ENCODE results near the gene DUSP15. TPM values are rescaled to one million over a fixed set of nuclear protein-coding genes. Genes with fewer than 3 reads are reported as not detected.

Gene DUSP15
- total RNA-seq, 5 donors from 2014 or later (not counting 1 experiment from before 2014, with no cell fraction given), result not detected

- H3K36me3 Mint-ChIP-seq, result no peaks in the 10 kb centered on the region
- WGBS (ENCODE audit: insufficient coverage), result 66% methylated on average over 3 of the region's 7 CpGs
- ChIA-PET POLR2A (no interaction called here), CTCF (no interaction called here)
- ATAC-seq (replicated peaks in 1 of 4), result no peak
- DNase-seq, result no peak
- Histone ChIP-seq H3K9me3 (no peaks in the 10 kb centered on the region), H3K27me3 (replicated peaks in 1 of 2; ENCODE audit: control insufficient read depth in 2 of 2, extremely low read depth in 1 of 2, insufficient read depth in 2 of 2, low read length in 1 of 2) (peaks cover 0 to 17% of the 10 kb centered on the region in 2 experiments), H3K4me3 (ENCODE audit: control insufficient read depth in 1 of 2, extremely low read depth in 1 of 2, low read length in 1 of 2) (no peak overlapping the region), H3K27ac (ENCODE audit: low read length) (no peak overlapping the region), H3K36me3 (ENCODE audit: control insufficient read depth in 2 of 2, extremely low read depth in 1 of 2, insufficient read depth in 1 of 2, low read length in 1 of 2) (no peaks in the 10 kb centered on the region), H3K4me1 (ENCODE audit: control insufficient read depth in 1 of 2, extremely low read depth in 1 of 2, insufficient read depth in 2 of 2, low read length in 2 of 2) (no peaks in the 10 kb centered on the region)
- peaks cover 12 to 14% of the 10 kb centered on the region in 2 donors for H3K27me3 Mint-ChIP-seq
- H3K4me1 Mint-ChIP-seq, result no peaks in the 10 kb centered on the region
- H3K27ac Mint-ChIP-seq, result no peak overlapping the region
- no peak overlapping the region for H3K4me3 Mint-ChIP-seq
- no peaks in the 10 kb centered on the region for H3K9me3 Mint-ChIP-seq
Measured at GRCh38 chr20:31915491-31916280, 45.4 kb upstream of the DUSP15 start.

GRCh38 chr20:31914170-31914569 lies 43.8 kb upstream of the DUSP15 start:
- H3K27ac ChIP-seq (ENCODE audit: low read length), result no peak overlapping the region
- Mint-ChIP-seq H3K36me3 (no peaks in the 10 kb centered on the region), H3K27ac (no peak overlapping the region), H3K27me3 (peaks cover 2 to 7% of the 10 kb centered on the region in 2 donors), H3K9me3 (no peaks in the 10 kb centered on the region), H3K4me1 (no peaks in the 10 kb centered on the region), H3K4me3 (no peak overlapping the region)
- 73% methylated on average over 1 of the region's 5 CpGs for WGBS (ENCODE audit: insufficient coverage)
- H3K4me1 ChIP-seq (ENCODE audit: control insufficient read depth in 1 of 2, extremely low read depth in 1 of 2, insufficient read depth in 2 of 2, low read length in 2 of 2), result no peaks in the 10 kb centered on the region
- ChIA-PET POLR2A (interaction anchor here in 1 of 2 donors (0.6 kb wide), 1 partner anchor 41 kb away, joined by 3 read pairs; no protein-coding TSS in a partner anchor), CTCF (interaction anchor here in 1 of 2 donors (0.8 kb wide), 1 partner anchor 76 kb away, joined by 3 read pairs; no protein-coding TSS in a partner anchor)
- no peak for ATAC-seq (replicated peaks in 1 of 4)
- no peaks in the 10 kb centered on the region for H3K36me3 ChIP-seq (ENCODE audit: control insufficient read depth in 2 of 2, extremely low read depth in 1 of 2, insufficient read depth in 1 of 2, low read length in 1 of 2)
- no peak overlapping the region for H3K4me3 ChIP-seq (ENCODE audit: control insufficient read depth in 1 of 2, extremely low read depth in 1 of 2, low read length in 1 of 2)
- no peak for DNase-seq
- peaks cover 0 to 5% of the 10 kb centered on the region in 2 experiments for H3K27me3 ChIP-seq (replicated peaks in 1 of 2; ENCODE audit: control insufficient read depth in 2 of 2, extremely low read depth in 1 of 2, insufficient read depth in 2 of 2, low read length in 1 of 2)
- H3K9me3 ChIP-seq, result no peaks in the 10 kb centered on the region

DNA sequence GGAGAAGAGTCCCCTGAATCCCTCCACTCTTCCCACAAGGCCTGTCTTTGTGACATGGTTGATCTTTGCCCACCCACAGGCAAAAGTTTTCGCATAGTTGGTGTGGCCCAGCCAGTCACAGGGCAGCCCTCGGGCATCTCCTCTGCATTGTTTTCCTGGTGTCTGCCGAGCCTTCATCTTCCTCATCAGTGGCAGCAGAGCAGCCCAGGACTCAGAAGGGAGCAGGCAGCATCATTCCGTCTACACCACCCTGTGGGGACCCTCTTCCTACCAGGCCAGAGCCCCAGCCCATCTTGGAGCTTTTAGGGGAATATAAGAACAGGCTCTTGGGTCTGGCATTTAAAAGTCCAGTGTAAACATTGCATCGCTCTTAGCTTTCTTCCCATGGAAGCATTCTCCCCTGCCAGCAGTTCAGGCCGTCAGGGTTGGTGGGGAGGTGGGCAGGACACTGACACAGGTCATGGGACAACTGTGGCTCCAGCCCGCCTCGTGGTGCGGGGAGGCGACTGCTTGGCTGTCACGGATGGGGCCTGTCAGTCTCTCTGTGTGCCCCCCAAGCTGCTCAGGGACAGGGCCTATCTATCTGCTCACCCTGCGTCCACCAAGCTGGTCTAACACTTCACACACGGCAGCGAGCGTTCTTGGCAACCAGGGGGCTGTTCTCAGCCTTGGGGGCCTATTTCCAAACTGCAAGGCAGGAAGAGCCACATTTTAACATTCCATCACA lies 43.3 kb upstream of the DUSP15 start:
- H3K27me3 ChIP-seq (replicated peaks in 1 of 2; ENCODE audit: control insufficient read depth in 2 of 2, extremely low read depth in 1 of 2, insufficient read depth in 2 of 2, low read length in 1 of 2), result peaks cover 0 to 6% of the 10 kb centered on the region in 2 experiments
- ATAC-seq (replicated peaks in 1 of 4) (no peak), DNase-seq (no peak)
- H3K9me3 Mint-ChIP-seq, result no peaks in the 10 kb centered on the region
- no peak overlapping the region for H3K27ac Mint-ChIP-seq
- CTCF ChIA-PET, result interaction anchor here in 1 of 2 donors (0.8 kb wide), 1 partner anchor 75 kb away, joined by 3 read pairs; no protein-coding TSS in a partner anchor
- 85% methylated on average over 9 of the region's 15 CpGs for WGBS (ENCODE audit: insufficient coverage)
- H3K9me3 ChIP-seq, result no peaks in the 10 kb centered on the region
- no peak overlapping the region for H3K4me3 Mint-ChIP-seq
- peaks cover 2% of the 10 kb centered on the region in 2 donors for H3K27me3 Mint-ChIP-seq
- H3K4me1 Mint-ChIP-seq, result no peaks in the 10 kb centered on the region
- POLR2A ChIA-PET, result no interaction called here
- no peak overlapping the region for H3K4me3 ChIP-seq (ENCODE audit: control insufficient read depth in 1 of 2, extremely low read depth in 1 of 2, low read length in 1 of 2)
- no peak overlapping the region for H3K27ac ChIP-seq (ENCODE audit: low read length)
- H3K4me1 ChIP-seq (ENCODE audit: control insufficient read depth in 1 of 2, extremely low read depth in 1 of 2, insufficient read depth in 2 of 2, low read length in 2 of 2), result no peaks in the 10 kb centered on the region
- no peaks in the 10 kb centered on the region for H3K36me3 ChIP-seq (ENCODE audit: control insufficient read depth in 2 of 2, extremely low read depth in 1 of 2, insufficient read depth in 1 of 2, low read length in 1 of 2)
- no peaks in the 10 kb centered on the region for H3K36me3 Mint-ChIP-seq

GRCh38 chr20:31910071-31910803 lies 39.9 kb upstream of the DUSP15 start:
- Mint-ChIP-seq H3K36me3 (no peaks in the 10 kb centered on the region), H3K27me3 (peaks cover 0 to 4% of the 10 kb centered on the region in 2 donors), H3K4me3 (no peak overlapping the region), H3K27ac (no peak overlapping the region), H3K4me1 (no peaks in the 10 kb centered on the region), H3K9me3 (no peaks in the 10 kb centered on the region)
- 90% methylated on average over 3 of the region's 4 CpGs for WGBS (ENCODE audit: insufficient coverage)
- no peaks in the 10 kb centered on the region for H3K9me3 ChIP-seq
- H3K27ac ChIP-seq (ENCODE audit: low read length), result no peak overlapping the region
- DNase-seq (no peak), ATAC-seq (replicated peaks in 1 of 4) (no peak)
- ChIA-PET POLR2A (no interaction called here), CTCF (interaction anchor here in 1 of 2 donors (0.6 kb wide), 1 partner anchor 744 kb away, joined by 3 read pairs; no protein-coding TSS in a partner anchor)
- peaks cover 0 to 12% of the 10 kb centered on the region in 2 experiments for H3K27me3 ChIP-seq (replicated peaks in 1 of 2; ENCODE audit: control insufficient read depth in 2 of 2, extremely low read depth in 1 of 2, insufficient read depth in 2 of 2, low read length in 1 of 2)
- H3K4me1 ChIP-seq (ENCODE audit: control insufficient read depth in 1 of 2, extremely low read depth in 1 of 2, insufficient read depth in 2 of 2, low read length in 2 of 2), result no peaks in the 10 kb centered on the region
- no peaks in the 10 kb centered on the region for H3K36me3 ChIP-seq (ENCODE audit: control insufficient read depth in 2 of 2, extremely low read depth in 1 of 2, insufficient read depth in 1 of 2, low read length in 1 of 2)
- H3K4me3 ChIP-seq (ENCODE audit: control insufficient read depth in 1 of 2, extremely low read depth in 1 of 2, low read length in 1 of 2), result no peak overlapping the region

DNA sequence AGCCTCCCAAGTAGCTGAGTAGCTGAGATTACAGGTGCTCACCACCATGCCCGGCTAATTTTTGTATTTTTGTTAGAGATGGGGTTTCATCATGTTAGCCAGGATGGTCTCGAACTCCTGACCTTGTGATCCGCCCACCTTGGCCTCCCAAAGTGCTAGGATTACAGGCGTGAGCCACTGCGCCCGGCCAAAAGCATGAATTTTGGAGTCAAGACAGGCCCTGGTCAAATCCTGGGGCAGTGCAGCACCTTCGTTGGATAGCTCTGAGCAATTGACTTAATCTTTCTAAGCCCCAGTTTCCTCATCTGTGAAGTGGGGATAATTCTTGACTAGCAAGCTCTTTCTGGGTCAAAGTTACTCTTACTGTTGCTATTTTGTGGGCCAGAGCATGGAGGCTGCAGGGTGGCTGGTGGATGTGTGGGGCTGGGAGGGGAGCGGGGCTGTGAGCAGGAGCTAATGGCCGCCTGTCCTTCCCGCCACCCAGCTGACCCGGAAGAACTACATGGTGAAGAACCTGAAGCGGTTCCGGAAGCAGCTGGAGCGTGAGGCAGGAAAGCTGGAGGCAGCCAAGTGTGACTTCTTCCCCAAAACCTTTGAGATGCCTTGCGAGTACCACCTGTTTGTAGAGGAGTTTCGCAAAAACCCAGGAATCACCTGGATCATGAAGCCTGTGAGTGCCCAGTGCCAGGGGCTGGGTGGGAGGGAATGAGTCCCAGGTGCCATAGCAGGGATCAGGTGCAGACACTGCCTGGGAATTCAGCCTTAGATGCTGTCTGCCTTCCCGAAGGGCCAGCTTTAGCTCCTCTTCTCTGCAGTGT lies 39.1 kb upstream of the DUSP15 start:
- H3K4me3 ChIP-seq (ENCODE audit: control insufficient read depth in 1 of 2, extremely low read depth in 1 of 2, low read length in 1 of 2), result no peak overlapping the region
- ChIA-PET POLR2A (no interaction called here), CTCF (no interaction called here)
- H3K4me3 Mint-ChIP-seq, result no peak overlapping the region
- H3K4me1 ChIP-seq (ENCODE audit: control insufficient read depth in 1 of 2, extremely low read depth in 1 of 2, insufficient read depth in 2 of 2, low read length in 2 of 2), result no peaks in the 10 kb centered on the region
- peaks cover 0 to 8% of the 10 kb centered on the region in 2 donors for H3K27me3 Mint-ChIP-seq
- peaks cover 0 to 16% of the 10 kb centered on the region in 2 experiments for H3K27me3 ChIP-seq (replicated peaks in 1 of 2; ENCODE audit: control insufficient read depth in 2 of 2, extremely low read depth in 1 of 2, insufficient read depth in 2 of 2, low read length in 1 of 2)
- no peaks in the 10 kb centered on the region for H3K36me3 Mint-ChIP-seq
- no peaks in the 10 kb centered on the region for H3K36me3 ChIP-seq (ENCODE audit: control insufficient read depth in 2 of 2, extremely low read depth in 1 of 2, insufficient read depth in 1 of 2, low read length in 1 of 2)
- WGBS (ENCODE audit: insufficient coverage), result 86% methylated on average over 14 of the region's 17 CpGs
- H3K4me1 Mint-ChIP-seq, result no peaks in the 10 kb centered on the region
- H3K27ac Mint-ChIP-seq, result no peak overlapping the region
- DNase-seq (no peak), ATAC-seq (replicated peaks in 1 of 4) (no peak)
- H3K9me3 Mint-ChIP-seq, result no peaks in the 10 kb centered on the region
- no peaks in the 10 kb centered on the region for H3K9me3 ChIP-seq
- no peak overlapping the region for H3K27ac ChIP-seq (ENCODE audit: low read length)
